HG03521 (cell line): Measurements from ENCODE around the gene CEACAM16.
A peak's percentile ranks its signal among the peaks of the same experiment; 100 is the strongest.

Experiments used
- ATAC-seq: cut with Tn5 transposase; IDR thresholded peaks from one replicate; pipeline ENCODE4 v1.9.1; 2021; ENCODE audit warnings: mild to moderate bottlenecking, moderate library complexity; ENCODE audit not compliant: unreplicated experiment

Gene CEACAM16

GRCh38 chr19:44723299-44723951 lies 24.5 kb downstream of the CEACAM16 start:
- ATAC-seq, result peak; percentile 21

GRCh38 chr19:44723952-44724319 lies 25.0 kb downstream of the CEACAM16 start:
- ATAC-seq, result peak; percentile 62

GRCh38 chr19:44725251-44725650 lies 26.3 kb downstream of the CEACAM16 start:
- ATAC-seq, result no peak

GRCh38 chr19:44725684-44726083 lies 26.7 kb downstream of the CEACAM16 start:
- ATAC-seq, result no peak

GRCh38 chr19:44726465-44726864 lies 27.5 kb downstream of the CEACAM16 start:
- ATAC-seq, result no peak

GRCh38 chr19:44728178-44728577 lies 29.2 kb downstream of the CEACAM16 start:
- ATAC-seq, result no peak

- no peak for ATAC-seq
Observed at GRCh38 chr19:44729516-44730033, 30.6 kb downstream of the CEACAM16 start.

GRCh38 chr19:44731081-44731480 lies 32.1 kb downstream of the CEACAM16 start:
- no peak for ATAC-seq

- no peak for ATAC-seq
Observed at GRCh38 chr19:44731622-44732021, 32.7 kb downstream of the CEACAM16 start.

- no peak for ATAC-seq
Observed at GRCh38 chr19:44732235-44733014, 33.5 kb downstream of the CEACAM16 start.

GRCh38 chr19:44734357-44734756 lies 35.4 kb downstream of the CEACAM16 start:
- no peak for ATAC-seq

- ATAC-seq, result no peak
Observed at GRCh38 chr19:44735011-44735410, 36.1 kb downstream of the CEACAM16 start.

GRCh38 chr19:44737238-44738071 lies 38.5 kb downstream of the CEACAM16 start:
- ATAC-seq, result no peak

GRCh38 chr19:44738136-44738535 lies 39.2 kb downstream of the CEACAM16 start:
- ATAC-seq, result no peak

- no peak for ATAC-seq
Observed at GRCh38 chr19:44738603-44739558, 39.9 kb downstream of the CEACAM16 start.

- no peak for ATAC-seq
Observed at GRCh38 chr19:44740351-44740824, 41.4 kb downstream of the CEACAM16 start.

- ATAC-seq, result no peak
Observed at GRCh38 chr19:44741258-44741731, 42.3 kb downstream of the CEACAM16 start.

GRCh38 chr19:44741841-44742329 lies 42.9 kb downstream of the CEACAM16 start:
- ATAC-seq, result no peak

GRCh38 chr19:44742330-44743061 lies 43.5 kb downstream of the CEACAM16 start:
- no peak for ATAC-seq
